ENCODE measurements around the gene SLC46A3.

DNA sequence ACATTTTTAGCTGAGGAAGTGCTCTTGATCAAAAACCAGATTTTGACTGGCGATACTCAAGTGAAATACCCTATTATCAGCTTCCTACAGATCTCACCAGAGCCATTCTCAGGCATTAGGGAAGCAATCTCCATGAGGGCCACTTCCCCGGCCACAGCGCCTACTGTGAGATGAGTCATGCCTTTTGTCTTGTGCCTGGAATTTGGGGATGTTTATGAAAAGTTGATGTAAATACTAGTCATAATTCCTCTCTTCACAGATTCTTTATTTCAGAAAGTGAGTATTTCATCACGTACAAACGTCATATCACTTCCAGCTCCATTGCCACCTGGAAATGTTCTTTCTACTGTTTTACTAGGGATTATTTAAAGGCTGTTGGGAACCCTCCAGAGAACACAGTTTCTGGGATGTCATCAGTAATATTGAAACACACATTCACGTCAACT lies 25.3 kb upstream of the SLC46A3 start:
- TF ChIP-seq POLR2A (IDR thresholded peaks at IDR 0.05; ENCODE audit: low read length): no peak
- no peak for TF ChIP-seq GATA1 (IDR thresholded peaks at IDR 0.05; ENCODE audit: low read depth, low read length)

Measured in erythroblast (primary cell).